Loucy (cell line): ENCODE data around the gene SPEM1.

Experiments used
- H2AFZ ChIP-seq: fragments of 200-600 bp; sonication (generic); 2 replicates; pipeline ENCODE4 v1.6.0; 2016; ENCODE audit warnings: antibody characterized with exemption, mild to moderate bottlenecking, low read length, moderate library complexity
- H3F3A ChIP-seq: fragments of 200-600 bp; 2 replicates; pipeline ENCODE4 v1.6.0; 2016; ENCODE audit warnings: antibody characterized with exemption, low read depth, mild to moderate bottlenecking
- H3K27me3 ChIP-seq: fragments of 200-600 bp; sonication (generic); 2 replicates; pipeline ENCODE4 v1.6.1; 2014; ENCODE audit warnings: low read length, mild to moderate bottlenecking; ENCODE audit not compliant: insufficient read depth, poor library complexity, severe bottlenecking
- H3K36me3 ChIP-seq: fragments of 200-600 bp; sonication (generic); 2 replicates; pipeline ENCODE4 v1.6.1; 2016; ENCODE audit warnings: low read length; ENCODE audit not compliant: insufficient read depth
- H3K4me1 ChIP-seq: fragments of 200-600 bp; sonication (generic); 2 replicates; pipeline ENCODE4 v1.5.1; 2014; ENCODE audit warnings: low read length, mild to moderate bottlenecking; ENCODE audit not compliant: insufficient read depth, poor library complexity, severe bottlenecking
- H3K4me2 ChIP-seq: fragments of 200-600 bp; sonication (generic); 2 replicates; pipeline ENCODE4 v1.6.0; 2014; ENCODE audit warnings: antibody characterized with exemption, low read length, low read depth, mild to moderate bottlenecking; ENCODE audit not compliant: poor library complexity, severe bottlenecking
- H3K4me3 ChIP-seq: fragments of 200-600 bp; sonication (generic); 2 replicates; pipeline ENCODE4 v1.5.1; 2014; ENCODE audit warnings: low read length, mild to moderate bottlenecking, mixed read lengths; ENCODE audit not compliant: poor library complexity, severe bottlenecking
- H3K79me2 ChIP-seq: fragments of 200-600 bp; sonication (generic); 2 replicates; pipeline ENCODE4 v1.6.1; 2014; ENCODE audit warnings: low read length; ENCODE audit not compliant: insufficient read depth
- H3K9ac ChIP-seq: fragments of 200-600 bp; sonication (generic); 2 replicates; pipeline ENCODE4 v1.6.0; 2014; ENCODE audit warnings: mild to moderate bottlenecking, low read depth, low read length, moderate library complexity; ENCODE audit not compliant: poor library complexity, severe bottlenecking
- H3K9me2 ChIP-seq: fragments of 200-600 bp; sonication (generic); replicated peaks from 2 replicates; pipeline ENCODE4 v1.6.1; 2016; ENCODE audit warnings: low read depth, low read length, mixed read lengths
- H3K9me3 ChIP-seq: fragments of 200-600 bp; sonication (generic); 2 replicates; pipeline ENCODE4 v1.6.1; 2014; ENCODE audit warnings: mild to moderate bottlenecking, antibody characterized with exemption, low read length, low read depth; ENCODE audit not compliant: insufficient read depth
- H4K20me1 ChIP-seq: fragments of 200-600 bp; sonication (generic); 2 replicates; pipeline ENCODE4 v1.6.0; 2014; ENCODE audit warnings: antibody characterized with exemption, low read length, mild to moderate bottlenecking; ENCODE audit not compliant: insufficient read depth, poor library complexity, severe bottlenecking
- CTCF ChIP-seq: fragments of 200-600 bp; sonication (generic); conservative IDR thresholded peaks from 2 replicates; pipeline ENCODE4 v1.5.1; 2014; ENCODE audit warnings: mild to moderate bottlenecking, antibody characterized with exemption, low read length
- EZH2phosphoT487 ChIP-seq: fragments of 200-600 bp; IDR thresholded peaks from 2 replicates; pipeline ENCODE4 v1.6.1; 2018; ENCODE audit warnings: antibody characterized with exemption, mild to moderate bottlenecking, moderate library complexity, borderline replicate concordance

Gene SPEM1

GRCh38 chr17:7426896-7427489, 6.9 kb downstream of the SPEM1 start:
- Histone ChIP-seq H3F3A (no peaks in the 10 kb centered on the region), H3K27me3 (no peaks in the 10 kb centered on the region), H3K36me3 (no peaks in the 10 kb centered on the region)

GRCh38 chr17:7427549-7427948, 7.4 kb downstream of the SPEM1 start:
- TF ChIP-seq CTCF (no peak), EZH2phosphoT487 (no peak)
- Histone ChIP-seq H3K4me3 (no peak overlapping the region), H3K36me3 (no peaks in the 10 kb centered on the region), H3K9me3 (no peaks in the 10 kb centered on the region), H2AFZ (no peak overlapping the region), H3K4me1 (no peaks in the 10 kb centered on the region), H4K20me1 (no peaks in the 10 kb centered on the region), H3K4me2 (no peak overlapping the region), H3K27me3 (no peaks in the 10 kb centered on the region), H3K9me2 (no peaks in the 10 kb centered on the region), H3F3A (no peaks in the 10 kb centered on the region), H3K9ac (no peak overlapping the region), H3K79me2 (no peaks in the 10 kb centered on the region)

More at GRCh38 chr17:7426896-7427489, 6.9 kb downstream of the SPEM1 start:
- TF ChIP-seq EZH2phosphoT487 (no peak), CTCF (no peak)
- Histone ChIP-seq H3K79me2 (no peaks in the 10 kb centered on the region), H3K4me1 (no peaks in the 10 kb centered on the region), H3K4me3 (no peak overlapping the region), H3K9me2 (no peaks in the 10 kb centered on the region), H3K9me3 (no peaks in the 10 kb centered on the region), H4K20me1 (no peaks in the 10 kb centered on the region), H2AFZ (no peak overlapping the region), H3K4me2 (no peak overlapping the region), H3K9ac (no peak overlapping the region)

- TF ChIP-seq EZH2phosphoT487, result no peak
- TF ChIP-seq CTCF, result no peak
- no peak within 1 kb of the TSS for H3K4me3 ChIP-seq
Observed at GRCh38 chr17:7428557-7428956, 8.4 kb downstream of the SPEM1 start, which contains the start of gene SPEM3. SPEM3 (plus strand) TSS chr17:7428857; CDS start chr17:7428903, 46 bp downstream.

More at GRCh38 chr17:7428557-7428956, 8.4 kb downstream of the SPEM1 start, which contains the start of gene SPEM3:
- Histone ChIP-seq H3K27me3 (no peaks in the 10 kb centered on the region), H3K9me3 (no peaks in the 10 kb centered on the region), H3K4me2 (no peak within 1 kb of the TSS), H3K79me2 (no peaks in the 10 kb centered on the region), H3K9me2 (no peaks in the 10 kb centered on the region), H2AFZ (no peak within 1 kb of the TSS), H3K9ac (no peak within 1 kb of the TSS), H3F3A (no peaks in the 10 kb centered on the region), H3K36me3 (no peaks in the 10 kb centered on the region), H4K20me1 (no peaks in the 10 kb centered on the region), H3K4me1 (no peaks in the 10 kb centered on the region)
